ENCODE data around the gene COL8A1.

DNA sequence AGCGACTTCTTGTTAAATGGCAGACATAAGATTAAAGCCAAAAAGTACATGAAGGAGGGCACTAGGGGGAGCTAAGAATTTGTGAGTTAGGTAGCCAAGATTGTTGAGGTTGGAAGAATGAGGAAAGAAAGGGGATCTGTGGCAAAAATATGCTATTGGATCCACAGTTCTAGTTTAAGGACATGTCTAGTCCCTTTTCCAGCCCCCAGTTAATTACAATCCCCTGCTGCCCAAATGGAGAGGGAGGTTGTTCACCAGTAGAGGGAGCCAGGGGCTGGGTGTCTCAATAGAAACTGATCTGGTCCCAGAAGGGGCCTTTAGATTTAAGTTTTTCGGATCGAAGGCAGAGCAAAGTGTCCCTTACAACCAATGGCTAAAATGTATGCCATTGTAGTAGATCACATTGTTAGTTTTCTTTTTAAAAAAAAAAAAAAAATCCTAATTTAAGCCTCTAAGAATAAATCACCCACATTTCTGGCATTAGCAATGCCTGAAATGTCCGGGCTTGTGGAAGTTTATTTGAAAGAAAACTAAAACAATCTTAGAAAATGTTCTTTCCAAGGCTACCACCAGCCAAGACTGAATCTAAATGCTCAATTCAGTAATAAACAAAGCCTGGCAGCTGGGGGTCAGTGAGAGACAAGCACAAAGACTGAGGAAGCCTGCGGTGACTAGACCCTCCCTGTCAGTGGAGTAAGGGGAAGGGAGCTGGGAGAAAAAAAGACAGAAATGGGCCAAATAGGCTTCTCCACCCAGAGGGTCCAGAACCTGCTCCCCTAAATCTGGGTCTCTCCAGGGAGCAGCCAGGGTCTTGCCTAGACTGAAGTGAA, 7.1 kb downstream of the COL8A1 start:
- TF ChIP-seq CTCF (conservative IDR thresholded peaks at IDR 0.05 in 1 of 2, IDR thresholded peaks at IDR 0.05 in 1 of 2; ENCODE audit: extremely low read depth in 1 of 2, insufficient read depth in 1 of 2, low read depth in 1 of 2, low read length in 2 of 2) (peak; percentile 64 to 86), EZH2 (IDR thresholded peaks at IDR 0.05; ENCODE audit: borderline replicate concordance, low read length) (no peak)
